Liver (tissue), 9 donors: Measurements from ENCODE around the gene POU6F2. TPM values are rescaled to one million over a fixed set of nuclear protein-coding genes. Genes with fewer than 3 reads are reported as not detected.
A peak's percentile ranks its signal among the peaks of the same experiment; 100 is the strongest.

ENCODE experiments used
- DNase-seq: peaks from one replicate; pipeline ENCODE4 v3.0.0-alpha.2; 2017; ENCODE audit warnings: low spot score
- H3K27ac ChIP-seq, 2 donors: one replicate each; pipeline ENCODE4 v1.7.0; 2013; ENCODE audit warnings: inconsistent platforms in 2 of 2, low read length in 2 of 2, control low read depth in 1 of 2, low read depth in 1 of 2, mild to moderate bottlenecking in 1 of 2
- H3K27me3 ChIP-seq, 4 donors: one replicate each; pipeline versions ENCODE4 v1.6.1 to v1.7.0; 2013; ENCODE audit warnings: low read length in 3 of 4, inconsistent platforms in 1 of 4, mild to moderate bottlenecking in 1 of 4, moderate library complexity in 1 of 4; ENCODE audit not compliant: control insufficient read depth in 4 of 4, insufficient read depth in 4 of 4
- H3K36me3 ChIP-seq, 4 donors: one replicate each; pipeline versions ENCODE4 v1.6.1 to v1.7.0; 2013; ENCODE audit warnings: low read length in 3 of 4, mild to moderate bottlenecking in 3 of 4, low read depth in 1 of 4, moderate library complexity in 1 of 4; ENCODE audit not compliant: control insufficient read depth in 4 of 4, insufficient read depth in 3 of 4
- H3K4me1 ChIP-seq, 4 donors: one replicate each; pipeline versions ENCODE4 v1.6.1 to v1.7.0; 2013; ENCODE audit warnings: low read length in 3 of 4, mild to moderate bottlenecking in 3 of 4, moderate library complexity in 1 of 4; ENCODE audit not compliant: control insufficient read depth in 4 of 4, insufficient read depth in 4 of 4
- H3K4me3 ChIP-seq, 3 donors: one replicate each; pipeline versions ENCODE4 v1.6.1 to v1.7.0; 2013; ENCODE audit warnings: low read length in 3 of 3, control low read depth in 1 of 3, low read depth in 1 of 3, mild to moderate bottlenecking in 1 of 3
- H3K9ac ChIP-seq, 2 donors: one replicate each; pipeline ENCODE4 v1.7.0; 2013; ENCODE audit warnings: low read length in 2 of 2, mild to moderate bottlenecking in 2 of 2, moderate library complexity in 2 of 2, control low read depth in 1 of 2, low read depth in 1 of 2
- H3K9me3 ChIP-seq, 4 donors: one replicate each; pipeline versions ENCODE4 v1.6.1 to v1.7.0; 2013; ENCODE audit warnings: low read length in 3 of 4; ENCODE audit not compliant: control insufficient read depth in 4 of 4
- ATF3 ChIP-seq: IDR thresholded peaks from 2 replicates; pipeline ENCODE4 v1.6.1; 2016; ENCODE audit warnings: antibody characterized with exemption
- CTCF ChIP-seq: fragments of 150-350 bp; IDR thresholded peaks from 2 replicates; pipeline ENCODE4 v1.5.1; 2017; ENCODE audit warnings: improper control_type of control experiment, low read depth, low read length; ENCODE audit not compliant: missing input control
- EGR1 ChIP-seq, 2 donors: IDR thresholded peaks; 2 replicates each; pipeline ENCODE4 v1.6.1; 2016 to 2018; ENCODE audit warnings: antibody characterized with exemption in 2 of 2, low read depth in 2 of 2
- FOXA1 ChIP-seq: IDR thresholded peaks from 2 replicates; pipeline ENCODE4 v1.6.1; 2016; ENCODE audit warnings: antibody characterized with exemption
- FOXA2 ChIP-seq: IDR thresholded peaks from 2 replicates; pipeline ENCODE4 v1.6.1; 2016; ENCODE audit warnings: antibody characterized with exemption
- GABPA ChIP-seq, 2 donors: IDR thresholded peaks in 1 of 2; conservative IDR thresholded peaks in 1 of 2; 2 replicates each; pipeline ENCODE4 v1.6.1; 2016; ENCODE audit warnings: antibody characterized with exemption in 2 of 2, mild to moderate bottlenecking in 1 of 2, moderate library complexity in 1 of 2
- HNF4A ChIP-seq, 2 donors: conservative IDR thresholded peaks; 2 replicates each; pipeline ENCODE4 v1.6.1; 2016; ENCODE audit warnings: antibody characterized with exemption in 2 of 2, mild to moderate bottlenecking in 2 of 2
- HNF4G ChIP-seq: IDR thresholded peaks from 2 replicates; pipeline ENCODE4 v1.6.1; 2016; ENCODE audit warnings: antibody characterized with exemption
- JUND ChIP-seq, 2 donors: IDR thresholded peaks; 2 replicates each; pipeline ENCODE4 v1.6.1; 2016; ENCODE audit warnings: antibody characterized with exemption in 2 of 2
- NR2F2 ChIP-seq: IDR thresholded peaks from 2 replicates; pipeline ENCODE4 v1.6.1; 2016; ENCODE audit warnings: antibody characterized with exemption
- RAD21 ChIP-seq, 2 donors: IDR thresholded peaks; 2 replicates each; pipeline ENCODE4 v1.6.1; 2016; ENCODE audit warnings: antibody characterized with exemption in 2 of 2, mild to moderate bottlenecking in 2 of 2
- RXRA ChIP-seq, 2 donors: IDR thresholded peaks; 2 replicates each; pipeline ENCODE4 v1.6.1; 2017 to 2018; ENCODE audit warnings: antibody characterized with exemption in 2 of 2, mild to moderate bottlenecking in 1 of 2
- SP1 ChIP-seq: IDR thresholded peaks from 2 replicates; pipeline ENCODE4 v1.6.1; 2018; ENCODE audit warnings: antibody characterized with exemption, mild to moderate bottlenecking
- TAF1 ChIP-seq: conservative IDR thresholded peaks from 2 replicates; pipeline ENCODE4 v1.6.1; 2016; ENCODE audit warnings: antibody characterized with exemption, mild to moderate bottlenecking
- YY1 ChIP-seq: IDR thresholded peaks from 2 replicates; pipeline ENCODE4 v1.6.1; 2016; ENCODE audit warnings: antibody characterized with exemption, mild to moderate bottlenecking
- ZBTB33 ChIP-seq: IDR thresholded peaks from 2 replicates; pipeline ENCODE4 v1.6.1; 2016; ENCODE audit warnings: antibody characterized with exemption
- WGBS: extraction: QIAGEN DNeasy Blood & Tissue Kit; methylation state at CpG from one replicate; pipeline ENCODE4 v1.1.7; 2013; 5-methylcytosine and 5-hydroxymethylcytosine counted together
- polyA plus RNA-seq, 2 donors: library from polyadenylated mRNA; stranded (reverse) in 1 of 2; unstranded in 1 of 2; fragments of 200-250 nt in 1 of 2; fragments of >200 nt in 1 of 2; fragmentation: Nextera tagmentation in 1 of 2; extraction: Ambion mirVana in 1 of 2; gene quantifications; one replicate each; pipeline versions ENCODE4 v1.2.1 to v1.2.3, GENCODE V29; 2013 to 2015
- total RNA-seq, 2 donors: library from RNA; depleted of rRNA; stranded (reverse); fragments of >200 nt; gene quantifications; one replicate each; pipeline ENCODE4 v1.2.3, GENCODE V29; 2014
- TF ChIP-seq, protein P1 (sequence below): IDR thresholded peaks from 2 replicates; pipeline ENCODE4 v1.6.1; 2016; ENCODE audit warnings: antibody characterized with exemption, mild to moderate bottlenecking
- TF ChIP-seq, protein P2 (sequence below): IDR thresholded peaks from 2 replicates; pipeline ENCODE4 v1.6.1; 2016; ENCODE audit warnings: antibody characterized with exemption
- donor health status: healthy.
- donor health status: healthy.
- donor health status: healthy.
- donor health status: healthy.
- donor health status: healthy.

The POU6F2 gene
- total and polyA plus RNA-seq, 4 donors = under 0.01 to 0.24 (median 0.08) TPM; not detected in 1

DNA sequence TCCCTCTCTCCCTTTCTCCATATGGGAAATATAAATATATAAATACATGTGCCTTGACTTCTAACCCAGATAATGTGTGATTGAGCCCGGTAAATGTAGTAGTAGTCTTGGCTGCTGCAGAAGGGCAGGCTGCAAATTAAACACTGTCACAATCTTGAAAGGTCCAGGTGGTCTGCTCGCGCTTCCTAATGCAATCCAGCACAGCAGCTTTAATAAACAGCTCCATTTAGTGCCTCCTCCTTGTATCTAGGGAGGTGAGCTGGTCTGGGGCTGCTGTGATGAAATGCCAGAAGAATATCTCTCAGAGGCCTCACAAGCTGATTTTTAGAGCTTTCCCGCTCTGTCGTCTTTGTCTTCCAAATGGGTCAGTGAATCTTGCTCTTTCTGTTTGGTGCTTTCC is 782 bp downstream of the POU6F2 start:
- no peak for DNase-seq
- Histone ChIP-seq H3K9me3 (no peaks in the 10 kb centered on the region), H3K4me1 (peaks cover 0 to 12% (median 0%) of the 10 kb centered on the region in 4 donors), H3K27me3 (peaks cover 0 to 3% (median under 1%) of the 10 kb centered on the region in 4 donors), H3K4me3 (peak overlapping the region in 2 of 3 donors; percentile 41 to 56), H3K36me3 (no peaks in the 10 kb centered on the region), H3K27ac (peak overlapping the region; percentile 32 to 49), H3K9ac (peak overlapping the region; percentile 33 to 85)
- TF ChIP-seq EGR1 (IDR thresholded peaks at IDR 0.05; ENCODE audit: low read depth in 2 of 2) (no peak), YY1 (no peak), ZBTB33 (no peak), FOXA1 (no peak), HNF4A (conservative IDR thresholded peaks at IDR 0.05) (no peak), ATF3 (no peak), HNF4G (no peak), RAD21 (IDR thresholded peaks at IDR 0.05) (no peak), SP1 (no peak), NR2F2 (no peak), CTCF (no peak), GABPA (IDR thresholded peaks at IDR 0.05 in 1 of 2, conservative IDR thresholded peaks at IDR 0.05 in 1 of 2) (no peak), JUND (IDR thresholded peaks at IDR 0.05) (no peak), TAF1 (no peak), FOXA2 (no peak), RXRA (IDR thresholded peaks at IDR 0.05) (no peak)
- TF ChIP-seq, protein P1, sequence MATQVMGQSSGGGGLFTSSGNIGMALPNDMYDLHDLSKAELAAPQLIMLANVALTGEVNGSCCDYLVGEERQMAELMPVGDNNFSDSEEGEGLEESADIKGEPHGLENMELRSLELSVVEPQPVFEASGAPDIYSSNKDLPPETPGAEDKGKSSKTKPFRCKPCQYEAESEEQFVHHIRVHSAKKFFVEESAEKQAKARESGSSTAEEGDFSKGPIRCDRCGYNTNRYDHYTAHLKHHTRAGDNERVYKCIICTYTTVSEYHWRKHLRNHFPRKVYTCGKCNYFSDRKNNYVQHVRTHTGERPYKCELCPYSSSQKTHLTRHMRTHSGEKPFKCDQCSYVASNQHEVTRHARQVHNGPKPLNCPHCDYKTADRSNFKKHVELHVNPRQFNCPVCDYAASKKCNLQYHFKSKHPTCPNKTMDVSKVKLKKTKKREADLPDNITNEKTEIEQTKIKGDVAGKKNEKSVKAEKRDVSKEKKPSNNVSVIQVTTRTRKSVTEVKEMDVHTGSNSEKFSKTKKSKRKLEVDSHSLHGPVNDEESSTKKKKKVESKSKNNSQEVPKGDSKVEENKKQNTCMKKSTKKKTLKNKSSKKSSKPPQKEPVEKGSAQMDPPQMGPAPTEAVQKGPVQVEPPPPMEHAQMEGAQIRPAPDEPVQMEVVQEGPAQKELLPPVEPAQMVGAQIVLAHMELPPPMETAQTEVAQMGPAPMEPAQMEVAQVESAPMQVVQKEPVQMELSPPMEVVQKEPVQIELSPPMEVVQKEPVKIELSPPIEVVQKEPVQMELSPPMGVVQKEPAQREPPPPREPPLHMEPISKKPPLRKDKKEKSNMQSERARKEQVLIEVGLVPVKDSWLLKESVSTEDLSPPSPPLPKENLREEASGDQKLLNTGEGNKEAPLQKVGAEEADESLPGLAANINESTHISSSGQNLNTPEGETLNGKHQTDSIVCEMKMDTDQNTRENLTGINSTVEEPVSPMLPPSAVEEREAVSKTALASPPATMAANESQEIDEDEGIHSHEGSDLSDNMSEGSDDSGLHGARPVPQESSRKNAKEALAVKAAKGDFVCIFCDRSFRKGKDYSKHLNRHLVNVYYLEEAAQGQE = no peak
- TF ChIP-seq, protein P2, sequence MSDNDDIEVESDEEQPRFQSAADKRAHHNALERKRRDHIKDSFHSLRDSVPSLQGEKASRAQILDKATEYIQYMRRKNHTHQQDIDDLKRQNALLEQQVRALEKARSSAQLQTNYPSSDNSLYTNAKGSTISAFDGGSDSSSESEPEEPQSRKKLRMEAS = no peak
- WGBS = 36% methylated on average over 5 of the region's 5 CpGs
